Measurements from ENCODE around the gene ZNF598. TPM values are rescaled to one million over a fixed set of nuclear protein-coding genes. Genes with fewer than 3 reads are reported as not detected.

ZNF598 gene
- polyA plus RNA-seq, 1 of the 3 experiments (the other 2 are of a cell fraction) = 47.8 TPM

- TF ChIP-seq IRF3 (IDR thresholded peaks at IDR 0.05; ENCODE audit: low read depth, low read length) (no peak), RAD21 (IDR thresholded peaks at IDR 0.05; ENCODE audit: low read length) (no peak), FOXM1 (IDR thresholded peaks at IDR 0.05; ENCODE audit: low read depth) (no peak), NFIC (IDR thresholded peaks at IDR 0.05; ENCODE audit: borderline replicate concordance) (no peak), EZH2phosphoT487 (IDR thresholded peaks at IDR 0.05; ENCODE audit: borderline replicate concordance, low read depth) (no peak), JUND (IDR thresholded peaks at IDR 0.05) (no peak), FOXJ3 (CRISPR knock-in tag; IDR thresholded peaks at IDR 0.05) (no peak)
- TF ChIP-seq, protein P1, sequence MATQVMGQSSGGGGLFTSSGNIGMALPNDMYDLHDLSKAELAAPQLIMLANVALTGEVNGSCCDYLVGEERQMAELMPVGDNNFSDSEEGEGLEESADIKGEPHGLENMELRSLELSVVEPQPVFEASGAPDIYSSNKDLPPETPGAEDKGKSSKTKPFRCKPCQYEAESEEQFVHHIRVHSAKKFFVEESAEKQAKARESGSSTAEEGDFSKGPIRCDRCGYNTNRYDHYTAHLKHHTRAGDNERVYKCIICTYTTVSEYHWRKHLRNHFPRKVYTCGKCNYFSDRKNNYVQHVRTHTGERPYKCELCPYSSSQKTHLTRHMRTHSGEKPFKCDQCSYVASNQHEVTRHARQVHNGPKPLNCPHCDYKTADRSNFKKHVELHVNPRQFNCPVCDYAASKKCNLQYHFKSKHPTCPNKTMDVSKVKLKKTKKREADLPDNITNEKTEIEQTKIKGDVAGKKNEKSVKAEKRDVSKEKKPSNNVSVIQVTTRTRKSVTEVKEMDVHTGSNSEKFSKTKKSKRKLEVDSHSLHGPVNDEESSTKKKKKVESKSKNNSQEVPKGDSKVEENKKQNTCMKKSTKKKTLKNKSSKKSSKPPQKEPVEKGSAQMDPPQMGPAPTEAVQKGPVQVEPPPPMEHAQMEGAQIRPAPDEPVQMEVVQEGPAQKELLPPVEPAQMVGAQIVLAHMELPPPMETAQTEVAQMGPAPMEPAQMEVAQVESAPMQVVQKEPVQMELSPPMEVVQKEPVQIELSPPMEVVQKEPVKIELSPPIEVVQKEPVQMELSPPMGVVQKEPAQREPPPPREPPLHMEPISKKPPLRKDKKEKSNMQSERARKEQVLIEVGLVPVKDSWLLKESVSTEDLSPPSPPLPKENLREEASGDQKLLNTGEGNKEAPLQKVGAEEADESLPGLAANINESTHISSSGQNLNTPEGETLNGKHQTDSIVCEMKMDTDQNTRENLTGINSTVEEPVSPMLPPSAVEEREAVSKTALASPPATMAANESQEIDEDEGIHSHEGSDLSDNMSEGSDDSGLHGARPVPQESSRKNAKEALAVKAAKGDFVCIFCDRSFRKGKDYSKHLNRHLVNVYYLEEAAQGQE (IDR thresholded peaks at IDR 0.05; ENCODE audit: low read depth, low read length) = no peak
Observed at GRCh38 chr16:2001035-2001434, 8.6 kb downstream of the ZNF598 start (continued).

GRCh38 chr16:1999866-2000514 lies 9.6 kb downstream of the ZNF598 start:
- Histone ChIP-seq H3K27me3 (ENCODE audit: insufficient read depth) (no peaks in the 10 kb centered on the region), H3K27ac (ENCODE audit: low read depth in 2 of 2, low read length in 1 of 2) (no peak overlapping the region), H3K9ac (no peak overlapping the region), H3K4me3 (ENCODE audit: low read depth in 2 of 2, low read length in 1 of 2) (no peak overlapping the region), H3K36me3 (replicated peaks in 1 of 2; ENCODE audit: control insufficient read depth in 1 of 2, insufficient read depth in 2 of 2, low read length in 1 of 2) (peaks cover 8 to 58% of the 10 kb centered on the region in 2 experiments), H3K4me1 (ENCODE audit: control insufficient read depth in 1 of 2, insufficient read depth in 2 of 2, low read depth in 1 of 2, low read length in 1 of 2) (peaks cover 6 to 16% of the 10 kb centered on the region in 2 experiments; a peak in 2 of 4 replicates), H3K4me2 (no peak overlapping the region), H3K9me3 (no peaks in the 10 kb centered on the region), H3K9me2 (no peaks in the 10 kb centered on the region), H3F3A (replicated peaks; ENCODE audit: insufficient read depth) (peaks cover 19% of the 10 kb centered on the region), H2AFZ (ENCODE audit: low read depth) (no peak overlapping the region), H3K79me2 (ENCODE audit: insufficient read depth) (peaks cover 31% of the 10 kb centered on the region; the same call in 1 of the 2 replicates), H4K20me1 (ENCODE audit: insufficient read depth) (peaks cover 31% of the 10 kb centered on the region)
- WGBS (ENCODE audit: low lambda C conversion rate) = 93% methylated on average over 21 of the region's 28 CpGs
- DNase-seq = no peak
- TF ChIP-seq SIN3A (IDR thresholded peaks at IDR 0.05; ENCODE audit: borderline replicate concordance, low read depth, low read length) (no peak), ELF1 (IDR thresholded peaks at IDR 0.05) (no peak), FOXJ3 (CRISPR knock-in tag; IDR thresholded peaks at IDR 0.05) (no peak), SMC3 (IDR thresholded peaks at IDR 0.05; ENCODE audit: low read depth, low read length) (no peak), PBX3 (IDR thresholded peaks at IDR 0.05) (no peak), RCOR1 (IDR thresholded peaks at IDR 0.05; ENCODE audit: low read length) (no peak), USF1 (IDR thresholded peaks at IDR 0.05; ENCODE audit: borderline replicate concordance, low read depth) (no peak)
- CTCF ChIA-PET = interaction anchor here (1.0 to 1.5 kb wide), 4 partner anchors 10 to 141 kb away, joined by 3 to 4 read pairs (median 4); partner anchors contain the start of gene SYNGR3
- POLR2A ChIA-PET = no interaction called here

All from SK-N-SH (cell line).